Activated CD8-positive, alpha-beta memory T cell treated with anti-CD3 and anti-CD28 coated beads, Interleukin-2, amount 50 U/mL, for 24 hours (primary cell): ENCODE data around the gene LIPF.
"Not testable (repeated sequence)": the region's sequence is repeated elsewhere in the genome, so short reads cannot be mapped to it uniquely, and the experiment has no call there.

Source experiments
- DNase-seq: peaks from one replicate; pipeline ENCODE4 v3.0.0-alpha.2; 2020; ENCODE audit errors: extremely low read depth

Gene LIPF

GRCh38 chr10:88664142-88664541, at the start of gene LIPF:
TSS of gene LIPF (plus strand) at chr10:88664442. CDS start at chr10:88667298, 2,856 bp downstream.
- DNase-seq = no peak

- no peak for DNase-seq
These were observed 47.8 kb upstream of the LIPF start for GRCh38 chr10:88616250-88616977.

DNA sequence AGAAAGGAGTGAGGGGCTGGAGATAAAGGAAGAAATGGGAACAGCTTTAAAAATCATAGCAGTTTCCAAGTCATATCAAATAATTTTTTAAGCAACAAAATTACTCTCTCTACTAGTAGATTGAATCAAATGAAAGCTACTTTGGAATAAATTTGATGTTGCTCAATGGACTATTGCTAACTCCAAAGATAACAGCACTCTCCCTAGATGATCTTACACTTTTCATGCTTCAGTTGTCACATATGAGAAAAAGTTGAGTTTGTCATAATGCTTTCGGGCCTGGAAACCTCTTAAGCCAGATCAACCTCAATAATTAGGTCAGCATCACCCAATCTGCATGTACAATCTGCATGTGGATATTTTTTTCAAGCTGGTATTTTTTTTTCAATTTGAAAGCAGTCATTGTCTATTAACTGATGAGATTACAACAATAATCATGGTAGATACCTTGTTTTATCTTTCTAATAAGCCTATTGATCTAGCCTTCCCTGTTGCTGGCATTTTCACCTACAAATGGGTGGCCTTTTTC, 46.4 kb upstream of the LIPF start:
- no peak for DNase-seq

DNA sequence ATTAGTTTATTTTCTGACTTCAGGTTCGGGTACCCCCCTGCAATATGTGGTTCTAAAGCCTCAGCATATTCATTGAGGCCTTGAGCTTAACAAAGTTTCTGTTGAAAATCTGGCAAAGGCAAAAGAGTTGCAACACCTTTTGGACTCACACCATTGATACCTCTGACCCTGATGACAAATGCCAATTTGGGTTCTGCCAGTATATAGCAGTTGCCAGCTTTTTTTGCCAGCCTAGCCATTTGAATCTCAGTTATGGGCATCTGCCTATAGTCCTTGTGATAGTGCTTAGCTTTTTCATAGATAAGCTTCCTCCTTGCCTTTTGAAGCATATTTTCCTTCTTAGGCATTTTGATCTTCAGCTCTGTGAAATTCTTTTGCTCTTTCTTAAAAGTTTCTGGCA, 45.7 kb upstream of the LIPF start:
- DNase-seq = no peak

GRCh38 chr10:88620441-88620840, 43.8 kb upstream of the LIPF start:
- DNase-seq = no peak

DNA sequence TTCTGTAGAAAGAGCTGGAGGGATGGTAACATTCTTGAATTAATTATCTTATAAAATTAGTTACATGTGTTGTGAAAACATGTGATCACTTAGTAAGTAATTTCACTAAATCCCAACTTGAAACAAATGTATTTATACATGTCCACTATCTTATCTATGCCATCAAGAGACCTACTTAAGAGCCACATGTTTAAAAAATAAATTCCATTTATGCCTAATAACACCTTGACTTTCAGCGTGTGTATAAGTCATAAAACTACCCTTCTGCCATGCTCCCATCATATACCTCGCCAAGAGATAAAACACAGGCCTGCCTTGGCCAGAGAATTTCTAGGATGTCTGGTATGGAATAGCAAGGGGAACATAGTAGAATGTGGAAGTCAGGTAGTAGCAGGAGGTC, 40.4 kb upstream of the LIPF start:
- DNase-seq = no peak

GRCh38 chr10:88624840-88625239, 39.4 kb upstream of the LIPF start:
- no peak for DNase-seq

GRCh38 chr10:88640186-88640585, 24.1 kb upstream of the LIPF start:
- DNase-seq = no peak

DNA sequence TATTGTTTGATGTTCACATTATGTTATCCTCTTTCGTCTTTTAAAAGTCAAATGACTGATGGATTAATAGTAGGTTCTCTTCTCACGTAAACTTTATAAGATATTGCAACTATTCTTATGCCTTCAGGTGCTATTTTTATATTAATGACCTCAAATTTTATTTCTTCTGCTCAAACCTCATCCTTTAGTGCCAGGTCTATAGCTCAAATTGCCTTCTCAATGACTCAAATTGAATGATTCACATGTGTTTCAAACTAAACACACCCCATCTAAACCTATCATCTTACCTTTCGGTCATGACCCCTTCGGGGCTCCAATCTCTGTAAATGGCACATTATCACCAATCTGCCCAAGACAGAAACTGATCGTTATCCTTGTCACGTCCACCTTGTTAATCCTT, 22.0 kb upstream of the LIPF start:
- DNase-seq = no peak

DNA sequence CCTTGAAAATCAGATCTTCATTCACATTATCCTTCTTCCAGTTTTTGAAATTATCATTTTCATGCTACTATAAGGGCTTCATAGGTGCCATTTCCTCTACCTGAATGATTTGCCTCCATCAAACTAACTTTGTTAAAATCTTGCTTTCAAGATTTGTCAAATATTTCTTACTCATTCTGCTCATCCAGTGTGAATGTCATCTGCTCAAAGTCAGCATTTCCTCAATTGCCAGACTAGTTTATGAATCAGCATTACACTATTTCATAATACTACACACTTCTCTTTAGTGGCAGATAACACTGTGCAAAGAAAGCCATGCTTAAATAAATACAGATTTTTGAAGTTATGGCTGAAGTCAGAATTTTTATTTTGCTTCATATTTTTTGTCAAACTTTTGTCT, 21.3 kb upstream of the LIPF start:
- DNase-seq = no peak

DNA sequence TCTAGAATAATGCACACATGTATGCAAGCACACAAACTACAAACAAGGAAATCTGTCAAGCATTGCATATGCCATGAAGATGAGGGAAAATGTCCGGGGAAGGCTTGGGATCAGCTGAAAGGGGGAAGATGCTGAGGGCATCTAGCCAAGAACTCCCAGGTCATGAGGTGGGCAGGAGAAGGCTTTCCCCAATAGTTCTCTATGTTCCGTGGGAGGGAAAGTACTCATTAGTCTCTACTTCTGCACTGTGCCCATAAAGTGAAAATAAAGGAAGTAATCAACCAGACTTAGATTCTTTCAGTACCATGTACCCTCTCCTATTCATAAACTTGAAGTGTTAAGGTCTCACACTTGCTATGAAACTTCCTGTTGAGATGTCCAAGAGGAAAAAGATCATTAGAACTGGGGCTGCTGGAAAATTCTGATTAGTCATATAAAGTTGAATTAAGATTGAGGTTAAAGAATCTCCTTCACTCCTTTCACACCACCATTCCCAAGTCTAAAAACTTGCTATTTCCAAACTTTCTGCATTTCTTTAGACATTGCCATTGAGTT, 17.1 kb upstream of the LIPF start:
- no peak for DNase-seq

DNA sequence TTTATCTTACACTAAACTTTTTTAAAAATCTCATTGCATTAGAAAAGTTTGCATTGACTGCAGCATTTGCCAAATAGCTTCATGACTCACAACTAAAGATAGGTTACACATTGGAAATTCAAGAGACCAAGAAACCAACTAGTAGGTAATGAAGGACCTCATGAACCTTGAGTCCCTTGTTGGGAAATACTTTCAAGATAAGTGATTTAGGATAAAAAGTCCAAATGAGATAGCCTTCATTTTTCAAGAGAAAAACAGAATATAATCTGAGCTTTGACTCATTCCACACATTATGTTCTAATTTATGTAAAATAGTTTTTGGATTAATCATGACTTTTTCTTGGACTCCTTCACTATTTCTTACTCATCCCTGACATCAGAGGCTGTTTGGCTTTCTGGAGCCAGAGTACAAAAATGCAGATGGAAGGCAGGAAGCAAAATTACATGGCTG, 13.1 kb upstream of the LIPF start:
- no peak for DNase-seq

GRCh38 chr10:88652616-88653015, 11.6 kb upstream of the LIPF start:
- DNase-seq = no peak

DNA sequence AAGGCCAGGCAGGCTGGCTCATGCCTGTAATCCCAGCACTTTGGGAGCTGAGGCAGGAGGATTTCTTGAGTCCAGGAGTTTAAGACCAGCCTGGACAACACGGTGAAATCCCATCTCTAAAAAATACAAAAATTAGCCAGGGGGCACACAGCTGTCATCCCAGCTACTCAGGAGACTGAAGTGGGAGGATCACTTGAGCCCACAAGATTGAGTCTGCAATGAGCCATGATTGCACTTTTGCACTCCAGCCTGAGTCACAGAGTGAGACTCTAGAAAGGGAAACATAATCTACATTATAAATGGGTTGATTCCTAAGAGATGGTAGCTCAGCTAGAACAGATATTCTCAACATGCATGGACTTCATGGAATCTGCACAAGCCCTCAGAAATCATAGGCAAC, 6.3 kb upstream of the LIPF start:
- DNase-seq = no peak

DNA sequence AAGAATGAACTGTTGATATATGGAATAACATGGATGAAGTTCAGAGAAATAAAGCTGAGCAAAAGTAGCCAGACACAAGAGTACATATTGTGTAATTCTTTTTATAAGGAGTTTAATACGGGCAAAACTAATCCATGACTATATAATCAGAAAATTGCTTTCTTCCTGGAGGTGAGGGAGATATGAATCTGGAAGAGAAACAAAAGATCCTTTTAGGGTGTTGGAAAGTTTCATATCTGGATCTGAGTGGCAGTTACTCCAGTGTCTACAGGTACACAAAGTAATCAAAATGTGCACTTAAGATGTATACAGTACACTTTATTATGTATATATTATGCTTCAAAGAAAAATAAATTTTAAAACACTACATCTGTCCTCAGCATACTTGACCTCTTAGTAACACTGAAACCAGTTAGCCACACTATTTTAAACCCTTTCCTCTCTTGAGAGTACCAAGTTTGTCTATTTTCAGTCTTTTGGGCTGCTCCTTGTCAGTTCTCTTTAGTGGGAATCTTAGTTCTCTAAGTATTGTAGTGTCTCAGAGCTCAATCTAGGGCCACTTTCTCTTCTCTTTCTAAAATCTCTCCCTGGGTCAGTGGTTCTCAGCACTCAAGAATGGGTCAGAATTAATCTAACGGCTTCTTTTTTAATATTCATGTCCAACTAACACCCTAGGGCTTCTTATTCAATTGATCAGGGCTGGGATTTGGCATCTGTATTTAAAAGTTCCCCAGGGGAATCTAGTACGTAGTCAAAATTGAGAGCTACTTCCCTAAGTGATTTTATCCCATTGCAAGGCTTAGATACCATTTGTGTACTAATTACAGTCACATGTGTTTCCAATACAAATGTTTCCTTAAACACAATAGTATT, 4.3 kb upstream of the LIPF start:
- no peak for DNase-seq

DNA sequence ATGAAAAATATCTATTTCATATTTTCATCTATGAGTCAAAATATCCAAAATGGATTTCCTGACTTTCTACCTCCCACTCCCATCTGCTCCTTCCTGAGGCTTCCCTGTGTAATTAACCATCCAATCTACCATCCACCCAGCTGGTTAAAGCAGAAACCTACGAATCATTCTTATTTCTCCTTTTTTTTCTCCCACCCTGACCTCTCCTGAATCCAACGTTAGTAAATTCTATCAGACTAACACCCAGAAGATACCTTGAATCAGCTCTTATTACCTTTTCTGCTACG, 3.7 kb upstream of the LIPF start:
- no peak for DNase-seq

- DNase-seq = no peak
These were observed 3.2 kb upstream of the LIPF start for GRCh38 chr10:88661018-88661417.

DNA sequence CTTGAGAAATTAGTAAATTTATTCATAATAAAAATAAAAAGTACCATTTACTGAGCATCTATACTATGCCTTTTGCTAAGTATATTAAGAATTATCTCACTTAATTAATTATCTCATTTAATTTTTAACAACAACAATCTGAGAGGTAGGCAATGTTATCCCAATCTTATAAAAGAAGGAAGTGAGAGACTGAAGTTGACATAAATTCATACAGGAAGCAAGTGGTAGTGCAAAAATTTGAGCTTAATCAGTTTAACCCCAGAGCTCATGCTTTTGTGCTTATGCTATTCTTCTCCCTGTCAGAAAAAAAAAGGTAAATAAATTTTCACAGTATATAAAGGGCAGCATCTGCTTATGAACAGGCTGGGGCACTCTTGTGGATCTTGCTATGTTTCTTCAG, 2.7 kb upstream of the LIPF start:
- no peak for DNase-seq

DNA sequence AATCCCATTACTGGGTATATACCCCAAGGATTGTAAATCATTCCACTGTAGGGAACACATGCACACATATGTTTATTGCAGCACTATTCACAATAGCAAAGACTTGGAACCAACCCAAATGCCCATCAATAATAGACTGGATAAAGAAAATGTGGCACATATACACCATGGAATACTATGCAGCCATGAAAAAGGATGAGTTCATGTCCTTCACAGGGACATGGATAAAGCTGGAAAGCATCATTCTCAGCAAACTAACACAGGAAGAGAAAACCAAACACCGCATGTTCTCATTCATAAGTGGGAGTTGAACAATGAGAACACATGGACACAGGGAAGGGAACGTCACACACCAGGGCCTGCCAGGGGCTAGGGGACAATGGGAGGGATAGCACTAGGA, 1.1 kb upstream of the LIPF start:
- not testable (repeated sequence) for DNase-seq

DNA sequence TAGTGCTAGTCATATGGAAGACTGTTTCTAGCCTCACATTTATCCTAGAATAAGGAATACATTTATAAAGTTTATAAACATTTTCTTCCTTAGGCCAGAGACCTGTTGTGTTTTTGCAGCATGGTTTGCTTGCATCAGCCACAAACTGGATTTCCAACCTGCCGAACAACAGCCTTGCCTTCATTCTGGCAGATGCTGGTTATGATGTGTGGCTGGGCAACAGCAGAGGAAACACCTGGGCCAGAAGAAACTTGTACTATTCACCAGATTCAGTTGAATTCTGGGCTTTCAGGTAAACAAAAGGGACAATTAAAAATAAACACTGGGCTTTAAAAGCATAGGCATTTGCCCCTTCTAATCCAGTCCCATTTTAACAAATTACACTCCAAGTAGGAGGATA, 4.2 kb downstream of the LIPF start:
- DNase-seq = no peak

DNA sequence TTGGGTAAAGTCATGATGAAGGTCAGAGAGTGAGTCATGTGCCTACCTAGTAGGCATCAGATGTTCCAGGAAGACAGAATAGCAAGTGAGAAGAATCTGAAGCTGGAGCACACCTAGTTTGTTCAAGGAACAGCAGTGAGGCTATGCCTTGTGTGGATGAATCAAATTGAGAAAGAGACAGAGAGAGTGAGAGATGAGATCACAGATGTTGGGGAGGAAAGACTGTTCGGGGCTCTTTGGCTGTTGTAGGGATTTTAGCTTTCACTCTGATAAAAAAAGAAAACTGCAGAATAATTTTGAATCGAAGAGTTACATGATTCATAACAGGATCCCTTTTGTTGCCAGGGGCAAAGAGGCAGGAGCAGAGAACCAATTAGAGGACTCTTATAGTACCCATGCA, 6.3 kb downstream of the LIPF start:
- no peak for DNase-seq

DNA sequence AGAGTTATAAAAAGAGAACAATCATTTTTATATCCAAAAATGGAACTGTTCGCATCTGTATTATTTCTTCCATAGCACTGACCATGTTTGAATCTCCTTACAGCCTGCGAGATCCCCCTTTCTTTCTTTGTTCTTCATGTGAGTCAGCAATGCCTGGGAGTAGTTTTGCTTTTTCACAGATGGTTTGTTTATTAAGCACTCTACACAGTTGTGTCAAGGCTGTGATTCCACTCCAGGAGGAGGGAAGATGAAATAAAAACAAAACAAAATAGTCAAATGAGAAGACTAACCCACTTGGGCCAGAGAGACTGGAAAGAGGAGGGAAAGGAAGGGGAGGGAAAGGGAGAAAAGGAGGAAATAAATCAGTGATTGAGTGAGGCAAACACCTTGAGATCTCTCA, 7.8 kb downstream of the LIPF start:
- no peak for DNase-seq
